Right ventricle myocardium inferior (tissue), 1 donor: ENCODE data around the gene SCGB1C1. TPM values are rescaled to one million over a fixed set of nuclear protein-coding genes. Genes with fewer than 3 reads are reported as not detected.
"Not testable (repeated sequence)": the region's sequence is repeated elsewhere in the genome, so short reads cannot be mapped to it uniquely, and the experiment has no call there.

ENCODE experiments used
- ATAC-seq: fragments of 200-7000 bp; cut with Tn5 transposase; one replicate; pipeline ENCODE4 v1.9.1; 2020; ENCODE audit warnings: mild to moderate bottlenecking, moderate library complexity
- DNase-seq: peaks from one replicate; pipeline ENCODE4 v3.0.0; 2021; ENCODE audit errors: missing footprints
- intact Hi-C: fragments of 100-400 bp; cut with DNase I; formaldehyde crosslinking; loops from one replicate; pipeline ENCODE4 v1.11.0; 2022
- total RNA-seq: library from RNA; stranded (reverse); fragmentation: NEBNext Ultra II Directional; extraction: Animal tissue kit (Norgen Biotek cat#: 25700); gene quantifications from one replicate; pipeline ENCODE4 v1.2.1, GENCODE V29; 2021
- donor health status: DM: no; HTN: yes; CAD: no; lungs with severe emphysema.

Gene SCGB1C1
- total RNA-seq, 1 donor from 2014 or later = not detected

DNA sequence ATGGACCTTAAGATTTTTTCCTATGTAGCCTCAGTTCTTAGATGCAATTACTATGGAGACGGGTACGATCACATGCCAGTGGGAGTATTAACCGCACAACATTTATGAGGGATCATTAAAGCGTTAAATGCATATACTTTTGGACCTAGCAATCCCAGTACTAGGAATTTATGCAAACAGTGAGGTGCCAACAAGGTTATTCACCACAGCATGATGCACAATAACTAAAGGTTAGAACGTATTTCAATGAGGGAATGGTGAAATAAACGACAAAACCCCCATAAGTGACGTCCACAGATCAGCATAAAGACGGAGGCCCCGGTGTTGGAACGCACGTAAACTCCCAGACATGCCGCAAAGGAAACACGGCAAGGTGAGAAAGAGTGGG is 42.7 kb downstream of the SCGB1C1 start:
- intact Hi-C loops = loop anchor here (5.0 kb wide), 1 partner anchor 122 kb away; no protein-coding TSS in a partner anchor
- no peak for DNase-seq
- ATAC-seq = no peak

- DNase-seq = peak; percentile 93
- intact Hi-C loops = loop anchor here (1.0 to 5.0 kb wide), 2 partner anchors 29 to 121 kb away; partner anchors contain the start of genes BET1L and RIC8A
These were observed 43.3 kb downstream of the SCGB1C1 start, which contains the start of gene SIRT3 for GRCh38 chr11:235997-236773. Gene SIRT3 (minus strand): TSS chr11:236342. CDS start chr11:236328, 14 bp downstream.

DNA sequence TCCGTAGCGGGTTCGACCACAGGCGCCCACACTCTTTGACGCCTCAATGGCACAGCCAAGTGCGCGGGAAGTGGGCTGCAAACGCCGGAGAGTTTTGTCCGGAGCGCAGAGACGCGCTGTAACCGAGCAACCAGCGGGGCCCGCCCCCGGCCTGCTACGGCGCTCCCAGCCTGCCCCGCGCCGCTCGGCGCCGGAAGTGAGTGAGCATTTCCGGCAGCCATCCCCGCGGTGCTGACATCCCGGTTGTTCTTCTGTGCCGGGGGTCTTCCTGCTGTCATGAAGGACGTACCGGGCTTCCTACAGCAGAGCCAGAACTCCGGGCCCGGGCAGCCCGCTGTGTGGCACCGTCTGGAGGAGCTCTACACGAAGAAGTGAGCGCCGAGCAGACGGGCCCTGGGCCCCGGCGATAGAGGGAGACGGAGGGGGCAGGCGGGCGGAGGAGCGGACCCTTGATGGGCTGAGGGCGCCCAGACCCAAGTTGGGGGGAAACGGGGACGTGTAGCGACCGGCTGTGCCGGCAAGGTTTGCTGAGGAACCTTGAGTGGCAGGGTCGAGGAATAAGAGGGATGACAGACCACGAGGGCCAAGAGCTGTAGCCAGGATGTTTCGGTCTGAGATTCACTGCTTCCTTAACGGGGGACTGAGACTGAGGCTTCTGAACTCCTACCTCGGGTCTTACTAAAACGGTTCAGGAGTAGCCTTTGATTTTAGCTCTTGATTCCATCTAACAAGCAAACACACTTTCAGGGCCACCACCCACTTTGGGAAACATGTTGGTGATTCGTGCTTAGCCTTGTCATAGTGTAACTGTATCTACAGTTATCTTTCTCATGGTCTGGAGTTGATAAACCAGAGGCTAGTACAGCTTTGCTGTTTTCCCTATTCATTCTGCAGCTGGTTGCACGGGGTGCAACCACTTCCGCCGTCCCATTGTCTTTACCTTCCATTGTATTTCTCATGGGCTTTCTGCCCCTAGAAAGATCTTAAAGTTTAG is 44.2 kb downstream of the SCGB1C1 start, which contains the start of gene PSMD13:
PSMD13 (plus strand) TSS at position 203 of the 994 bp plus-strand sequence; CDS start at position 277, 74 bp downstream.
- intact Hi-C loops = loop anchor here (1.0 to 5.0 kb wide), 2 partner anchors 30 to 120 kb away; partner anchors contain the start of genes BET1L and RIC8A
- DNase-seq (peak; percentile 94), ATAC-seq (peak; percentile 91)

More at GRCh38 chr11:235997-236773, 43.3 kb downstream of the SCGB1C1 start, which contains the start of gene SIRT3:
- ATAC-seq = peak; percentile 88

GRCh38 chr11:238346-238745 is 45.5 kb downstream of the SCGB1C1 start:
- not testable (repeated sequence) for ATAC-seq, DNase-seq
- intact Hi-C loops = loop anchor here (5.0 kb wide), 1 partner anchor 119 kb away; no protein-coding TSS in a partner anchor

GRCh38 chr11:240315-240714 is 47.4 kb downstream of the SCGB1C1 start:
- DNase-seq (no peak), ATAC-seq (no peak)
- intact Hi-C loops = no loop called here

DNA sequence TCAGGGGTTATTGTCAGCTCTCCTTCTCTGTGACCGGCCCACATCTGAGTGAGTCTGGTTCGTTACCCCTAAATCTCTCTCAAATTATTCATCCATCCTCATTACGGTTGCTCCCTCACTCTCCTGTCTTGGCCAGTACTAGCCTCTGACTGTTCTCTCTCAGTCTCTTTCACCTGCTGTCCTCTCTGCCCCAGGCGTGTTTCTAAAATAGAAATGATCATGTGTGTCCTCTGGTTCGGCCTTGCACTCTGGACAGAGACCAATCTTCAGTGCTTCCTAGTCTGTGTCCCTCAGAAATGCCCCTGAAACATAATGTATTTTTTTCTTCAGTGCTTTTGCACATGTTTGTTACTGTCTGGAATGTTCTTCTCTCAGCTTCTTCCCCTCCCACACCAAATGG is 48.8 kb downstream of the SCGB1C1 start:
- peak; percentile 76 for ATAC-seq
- DNase-seq = no peak
- intact Hi-C loops = no loop called here

Other genes starting within 250 kb of the SCGB1C1 start
- gene BET1L, start 14.3 kb downstream of the SCGB1C1 start, total RNA-seq = 19.4 TPM
- gene RIC8A, start 14.6 kb downstream of the SCGB1C1 start, total RNA-seq = 52.3 TPM
- 39.7 TPM for gene SIRT3, start 43.3 kb downstream of the SCGB1C1 start, total RNA-seq
- 91.7 TPM for gene PSMD13, start 43.9 kb downstream of the SCGB1C1 start, total RNA-seq
- gene NLRP6, start 85.3 kb downstream of the SCGB1C1 start, total RNA-seq = 0.14 TPM
- gene PGGHG, start 96.0 kb downstream of the SCGB1C1 start, total RNA-seq = 10.0 TPM
- not detected for gene IFITM5, start 106.4 kb downstream of the SCGB1C1 start, total RNA-seq
- gene IFITM2, start 114.7 kb downstream of the SCGB1C1 start, total RNA-seq = 253 TPM
- gene IFITM1, start 121.0 kb downstream of the SCGB1C1 start, total RNA-seq = 125 TPM
- 401 TPM for gene IFITM3, start 127.8 kb downstream of the SCGB1C1 start, total RNA-seq
- 0.54 TPM for gene B4GALNT4, start 176.4 kb downstream of the SCGB1C1 start, total RNA-seq
- gene PKP3, start 201.1 kb downstream of the SCGB1C1 start, total RNA-seq = 0.32 TPM
- gene SIGIRR, start 221.9 kb downstream of the SCGB1C1 start, total RNA-seq = 50.0 TPM
- gene ANO9, start 248.9 kb downstream of the SCGB1C1 start, total RNA-seq = 0.41 TPM